Mucosa of descending colon (tissue), 3 donors: ENCODE measurements around the gene PCNP. TPM values are rescaled to one million over a fixed set of nuclear protein-coding genes. Genes with fewer than 3 reads are reported as not detected.

Experiments used
- ATAC-seq: fragments of 200-7000 bp; cut with Tn5 transposase; one replicate; pipeline ENCODE4 v1.9.1; 2020; ENCODE audit warnings: mild to moderate bottlenecking, moderate library complexity
- DNase-seq, 3 donors: peaks; one replicate each; pipeline ENCODE4 v3.0.0-alpha.2; 2020
- H3K36me3 ChIP-seq: fragments of 200-600 bp; one replicate; pipeline ENCODE4 v1.8.0; 2021; ENCODE audit warnings: low read depth, mild to moderate bottlenecking
- H3K4me1 ChIP-seq: fragments of 200-600 bp; one replicate; pipeline ENCODE4 v1.8.0; 2021; ENCODE audit warnings: low read depth, mild to moderate bottlenecking
- H3K4me3 ChIP-seq: fragments of 200-600 bp; one replicate; pipeline ENCODE4 v1.8.0; 2021; ENCODE audit warnings: mild to moderate bottlenecking
- H3K9me3 ChIP-seq: fragments of 200-600 bp; one replicate; pipeline ENCODE4 v1.8.0; 2021; ENCODE audit warnings: mild to moderate bottlenecking
- intact Hi-C, 2 donors: fragments of 100-400 bp; cut with DNase I in 1 of 2; cut with micrococcal nuclease in 1 of 2; formaldehyde crosslinking; loops; one replicate each; pipeline versions ENCODE4 v1.11.0 to v1.11.1; 2022; cut with DNase I, micrococcal nuclease
- total RNA-seq, 3 donors: library from RNA; stranded (reverse); fragmentation: NEBNext Ultra II Directional in 2 of 3; extraction: Animal tissue kit (Norgen Biotek cat#: 25700) in 2 of 3; gene quantifications; one replicate each; pipeline versions ENCODE4 v1.2.1 to v1.2.4, GENCODE V29; 2021 to 2023
- TF ChIP-seq, protein P1 (sequence below): fragments of 200-600 bp; IDR thresholded peaks from one replicate; pipeline ENCODE4 v1.8.0; 2022; ENCODE audit warnings: antibody characterized with exemption, mild to moderate bottlenecking
- donor health status: DM: no; HTN: no; CAD: no; lungs with moderate emphysema.
- donor health status: DM: no; HTN: no; CAD: no.
- donor health status: DM: no; HTN: yes; CAD: no.

Gene PCNP
- total RNA-seq, 3 donors from 2014 or later: 78.0 to 168 (median 94.3) TPM

DNA sequence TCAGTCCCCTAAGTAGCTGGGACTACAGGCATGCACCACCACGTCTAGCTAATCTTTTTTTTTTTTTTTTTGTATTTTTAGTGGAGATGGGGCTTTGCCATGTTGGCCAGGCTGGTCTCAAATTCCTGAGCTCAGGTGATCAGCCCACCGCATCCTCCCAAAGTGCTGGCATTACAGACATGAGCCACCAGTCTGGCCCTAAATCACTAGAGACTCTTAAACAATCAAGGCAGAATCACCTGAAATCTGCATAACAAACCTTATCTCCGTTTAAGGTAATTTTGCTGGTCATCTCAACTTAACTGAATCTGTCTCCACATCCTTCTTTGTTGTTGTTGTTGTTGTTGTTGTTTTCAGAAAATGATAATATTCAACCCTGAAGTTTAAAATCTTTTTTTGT, 17.9 kb upstream of the PCNP start:
- H3K4me1 ChIP-seq: no peaks in the 10 kb centered on the region
- DNase-seq: no peak

DNA sequence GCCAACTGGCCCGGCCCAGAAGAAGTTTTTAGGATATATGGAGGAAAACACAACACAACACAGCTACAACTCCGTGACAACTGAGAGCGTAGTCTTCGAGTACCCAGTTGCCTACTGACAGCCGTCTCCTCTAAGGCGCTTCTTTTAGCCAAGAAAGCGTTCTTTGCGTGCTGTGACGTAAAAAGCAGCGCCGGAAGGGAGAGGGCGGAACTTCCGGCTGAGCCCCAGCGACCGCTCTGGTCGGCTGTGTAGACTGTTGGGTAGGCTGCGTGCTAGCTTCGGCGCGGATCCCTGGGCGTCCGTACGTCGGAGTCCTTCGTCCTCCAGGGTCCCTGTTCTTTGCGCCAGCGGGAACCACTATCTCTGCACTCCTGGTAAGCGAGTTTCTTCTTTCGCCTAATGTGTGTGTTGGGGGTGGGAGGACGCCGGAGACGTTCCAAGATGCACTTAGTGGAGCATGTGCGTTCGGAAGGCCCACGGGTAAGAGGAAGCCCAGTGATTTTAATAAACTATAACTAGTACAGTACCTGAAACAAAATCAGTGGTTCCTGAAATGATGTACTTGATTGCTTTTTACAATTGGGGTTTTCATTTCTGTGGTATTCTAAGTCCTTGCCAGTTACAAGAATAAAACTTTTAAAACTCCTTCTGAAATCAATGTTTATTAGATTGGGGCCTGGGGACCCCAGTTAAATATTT, 12.2 kb upstream of the PCNP start, which contains the start of gene TRMT10C:
Gene TRMT10C, plus strand, starts transcription at position 239 of the 699 bp plus-strand sequence. CDS start 2,914 bp downstream, outside the sequence.
- Histone ChIP-seq H3K9me3 (no peaks in the 10 kb centered on the region), H3K4me1 (peaks cover 9% of the 10 kb centered on the region), H3K4me3 (peak within 1 kb of the TSS; percentile 62), H3K36me3 (no peaks in the 10 kb centered on the region)
- ATAC-seq (peak; percentile 100), DNase-seq (peak; percentile 93 to 94 (median 94))
- TF ChIP-seq, protein P1, sequence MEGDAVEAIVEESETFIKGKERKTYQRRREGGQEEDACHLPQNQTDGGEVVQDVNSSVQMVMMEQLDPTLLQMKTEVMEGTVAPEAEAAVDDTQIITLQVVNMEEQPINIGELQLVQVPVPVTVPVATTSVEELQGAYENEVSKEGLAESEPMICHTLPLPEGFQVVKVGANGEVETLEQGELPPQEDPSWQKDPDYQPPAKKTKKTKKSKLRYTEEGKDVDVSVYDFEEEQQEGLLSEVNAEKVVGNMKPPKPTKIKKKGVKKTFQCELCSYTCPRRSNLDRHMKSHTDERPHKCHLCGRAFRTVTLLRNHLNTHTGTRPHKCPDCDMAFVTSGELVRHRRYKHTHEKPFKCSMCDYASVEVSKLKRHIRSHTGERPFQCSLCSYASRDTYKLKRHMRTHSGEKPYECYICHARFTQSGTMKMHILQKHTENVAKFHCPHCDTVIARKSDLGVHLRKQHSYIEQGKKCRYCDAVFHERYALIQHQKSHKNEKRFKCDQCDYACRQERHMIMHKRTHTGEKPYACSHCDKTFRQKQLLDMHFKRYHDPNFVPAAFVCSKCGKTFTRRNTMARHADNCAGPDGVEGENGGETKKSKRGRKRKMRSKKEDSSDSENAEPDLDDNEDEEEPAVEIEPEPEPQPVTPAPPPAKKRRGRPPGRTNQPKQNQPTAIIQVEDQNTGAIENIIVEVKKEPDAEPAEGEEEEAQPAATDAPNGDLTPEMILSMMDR: no peak
- intact Hi-C loops: no loop called here

More for the DNA sequence above, 17.9 kb upstream of the PCNP start:
- Histone ChIP-seq H3K4me3 (no peak overlapping the region), H3K36me3 (no peaks in the 10 kb centered on the region), H3K9me3 (no peaks in the 10 kb centered on the region)
- TF ChIP-seq, protein P1: no peak
- ATAC-seq: no peak
- intact Hi-C loops: no loop called here

DNA sequence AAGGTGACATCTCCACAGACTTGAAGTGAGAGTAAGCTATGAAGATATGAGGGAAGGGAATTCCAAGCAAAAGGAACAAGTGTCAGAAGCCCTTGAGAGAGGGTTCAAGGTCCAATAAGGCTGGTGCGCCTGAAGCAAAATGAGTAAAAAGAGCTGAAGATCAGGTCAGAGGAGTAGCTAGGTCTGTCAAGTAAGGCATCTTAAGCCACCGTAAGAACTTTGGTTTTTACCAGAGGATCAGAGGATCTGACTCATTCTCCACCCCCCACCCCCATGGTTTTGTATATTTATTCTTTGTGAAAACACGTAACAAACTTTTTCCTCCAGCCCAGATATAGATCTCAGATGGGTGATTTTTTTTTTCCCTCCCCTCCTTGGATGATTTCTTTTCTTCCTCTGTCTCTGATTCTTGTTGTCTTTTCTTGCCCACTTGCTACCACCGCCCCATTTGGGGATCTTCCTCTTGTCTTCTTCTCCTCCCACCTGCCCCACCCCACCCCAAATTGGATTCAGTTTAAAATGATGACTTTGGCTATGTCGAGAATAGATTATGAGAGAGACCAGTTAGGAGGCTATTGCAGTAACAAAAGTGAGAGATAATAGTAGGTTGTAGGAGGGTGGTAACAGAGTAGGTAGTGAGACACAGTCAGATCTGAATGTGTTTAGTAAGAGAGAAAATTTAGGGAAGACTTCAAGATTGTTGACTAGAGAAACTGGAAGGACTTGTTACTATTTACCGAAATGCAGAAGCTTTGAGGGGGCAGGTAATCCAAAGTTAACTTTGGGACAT, 6.3 kb upstream of the PCNP start:
- TF ChIP-seq, protein P1: no peak
- intact Hi-C loops: no loop called here
- Histone ChIP-seq H3K36me3 (no peaks in the 10 kb centered on the region), H3K4me1 (peaks cover 8% of the 10 kb centered on the region), H3K4me3 (no peak overlapping the region), H3K9me3 (no peaks in the 10 kb centered on the region)
- DNase-seq: no peak
- ATAC-seq: no peak

DNA sequence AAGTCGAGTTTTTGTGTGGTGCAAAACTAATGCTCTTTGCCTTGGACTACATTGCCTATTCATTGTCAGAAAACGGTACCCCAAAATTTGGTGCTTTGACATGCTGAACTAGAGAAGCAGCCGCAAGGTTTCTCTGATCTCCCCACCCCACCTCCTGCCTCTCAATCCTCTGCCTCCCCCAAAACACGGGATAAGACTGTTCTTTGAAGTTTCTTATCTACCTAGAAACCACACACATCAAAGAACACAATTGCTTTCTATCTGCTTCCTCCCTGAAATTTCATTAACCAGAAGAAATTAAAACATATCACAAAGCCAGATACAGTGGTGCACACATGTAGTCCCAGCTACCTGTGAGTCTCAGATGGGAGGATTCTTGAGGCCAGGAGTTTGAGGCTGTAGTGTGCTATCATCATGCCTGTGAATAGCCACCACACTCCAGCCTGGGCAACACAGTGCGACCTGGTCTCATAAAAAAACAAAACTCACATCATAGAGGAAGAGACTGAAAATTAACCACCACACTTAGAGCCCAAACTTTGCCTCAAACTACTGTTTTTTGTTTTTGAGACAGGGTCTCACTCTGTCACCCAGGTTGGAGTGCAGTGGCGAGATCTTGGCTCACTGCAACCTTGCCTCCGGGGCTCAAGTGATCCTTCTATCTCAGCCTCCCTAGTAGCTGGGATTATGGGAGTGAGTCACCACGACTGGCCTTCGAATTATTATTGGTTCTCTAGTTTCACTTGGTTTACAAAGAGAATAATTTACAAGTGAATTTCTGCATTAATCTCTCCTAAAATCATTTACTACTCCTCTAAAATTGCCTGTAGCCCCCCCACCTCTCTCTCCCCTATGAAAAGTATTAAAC, 2.7 kb upstream of the PCNP start:
- DNase-seq (no peak), ATAC-seq (no peak)
- H3K4me1 ChIP-seq: peaks cover 19% of the 10 kb centered on the region

More for the DNA sequence above, 2.7 kb upstream of the PCNP start:
- TF ChIP-seq, protein P1: no peak
- Histone ChIP-seq H3K4me3 (no peak overlapping the region), H3K36me3 (peaks cover 8% of the 10 kb centered on the region), H3K9me3 (no peaks in the 10 kb centered on the region)
- intact Hi-C loops: loop anchor here in 1 of 2 donors (10.0 kb wide), 1 partner anchor 104 kb away; the partner anchor contains the start of gene ZBTB11
